Neuron (in vitro differentiated cells): ENCODE data around the gene GAB1.

Source experiments
- H2AFZ ChIP-seq: one replicate; pipeline ENCODE4 v1.6.1; 2013; ENCODE audit warnings: low read depth, mild to moderate bottlenecking, inconsistent platforms, low read length, moderate library complexity
- H3K27me3 ChIP-seq: one replicate; pipeline ENCODE4 v1.6.1; 2013; ENCODE audit warnings: low read length; ENCODE audit not compliant: insufficient read depth
- H3K36me3 ChIP-seq: one replicate; pipeline ENCODE4 v1.6.1; 2013; ENCODE audit warnings: low read length; ENCODE audit not compliant: insufficient read depth
- H3K4me1 ChIP-seq: one replicate; pipeline ENCODE4 v1.6.1; 2013; ENCODE audit warnings: low read length; ENCODE audit not compliant: insufficient read depth
- H3K4me3 ChIP-seq: 2 replicates; pipeline ENCODE4 v1.5.1; 2013; ENCODE audit warnings: mild to moderate bottlenecking, low read length, moderate library complexity
- H3K9me3 ChIP-seq: one replicate; pipeline ENCODE4 v1.6.1; 2013; ENCODE audit warnings: low read length

Gene GAB1

GRCh38 chr4:143517764-143518163 lies 181.1 kb downstream of the GAB1 start:
- Histone ChIP-seq H3K4me1 (peaks cover 12% of the 10 kb centered on the region), H3K4me3 (no peak overlapping the region), H3K9me3 (no peaks in the 10 kb centered on the region), H2AFZ (no peak overlapping the region), H3K27me3 (no peaks in the 10 kb centered on the region), H3K36me3 (peaks cover 63% of the 10 kb centered on the region)
